AG09309 (cell line): Measurements from ENCODE around the gene COL17A1.

Experiments used
- DNase-seq: peaks from one replicate; pipeline ENCODE4 v3.0.0-alpha.2; 2010; ENCODE audit warnings: low read depth
- H3K4me3 ChIP-seq: 2 replicates; pipeline ENCODE4 v1.5.1; 2011; ENCODE audit warnings: mild to moderate bottlenecking, low read depth, low read length, moderate library complexity; ENCODE audit not compliant: control insufficient read depth
- CTCF ChIP-seq: IDR thresholded peaks from 2 replicates; pipeline ENCODE4 v1.5.1; 2011; ENCODE audit warnings: mild to moderate bottlenecking, low read depth, low read length, inconsistent platforms; ENCODE audit not compliant: insufficient read depth, control insufficient read depth; ENCODE audit errors: missing control alignments

COL17A1 gene

GRCh38 chr10:104036518-104037260, 49.0 kb downstream of the COL17A1 start:
- H3K4me3 ChIP-seq: no peak overlapping the region
- no peak for TF ChIP-seq CTCF
- no peak for DNase-seq

DNA sequence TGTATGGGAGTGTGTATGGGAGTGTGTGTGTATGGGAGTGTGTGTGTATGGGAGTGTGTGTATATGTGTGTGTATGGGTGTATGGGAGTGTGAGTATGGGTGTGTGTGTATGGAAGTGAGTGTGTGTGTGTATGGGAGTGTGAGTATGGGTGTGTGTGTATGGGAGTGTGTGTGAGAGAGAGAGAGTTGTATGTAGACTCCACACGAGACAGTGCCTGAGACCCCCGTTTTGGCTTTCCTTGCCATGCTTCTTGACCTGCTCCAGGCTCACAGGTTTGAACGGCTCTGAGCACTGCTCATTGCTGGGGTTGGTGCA, 49.7 kb downstream of the COL17A1 start:
- no peak overlapping the region for H3K4me3 ChIP-seq
- DNase-seq: no peak
- no peak for TF ChIP-seq CTCF

DNA sequence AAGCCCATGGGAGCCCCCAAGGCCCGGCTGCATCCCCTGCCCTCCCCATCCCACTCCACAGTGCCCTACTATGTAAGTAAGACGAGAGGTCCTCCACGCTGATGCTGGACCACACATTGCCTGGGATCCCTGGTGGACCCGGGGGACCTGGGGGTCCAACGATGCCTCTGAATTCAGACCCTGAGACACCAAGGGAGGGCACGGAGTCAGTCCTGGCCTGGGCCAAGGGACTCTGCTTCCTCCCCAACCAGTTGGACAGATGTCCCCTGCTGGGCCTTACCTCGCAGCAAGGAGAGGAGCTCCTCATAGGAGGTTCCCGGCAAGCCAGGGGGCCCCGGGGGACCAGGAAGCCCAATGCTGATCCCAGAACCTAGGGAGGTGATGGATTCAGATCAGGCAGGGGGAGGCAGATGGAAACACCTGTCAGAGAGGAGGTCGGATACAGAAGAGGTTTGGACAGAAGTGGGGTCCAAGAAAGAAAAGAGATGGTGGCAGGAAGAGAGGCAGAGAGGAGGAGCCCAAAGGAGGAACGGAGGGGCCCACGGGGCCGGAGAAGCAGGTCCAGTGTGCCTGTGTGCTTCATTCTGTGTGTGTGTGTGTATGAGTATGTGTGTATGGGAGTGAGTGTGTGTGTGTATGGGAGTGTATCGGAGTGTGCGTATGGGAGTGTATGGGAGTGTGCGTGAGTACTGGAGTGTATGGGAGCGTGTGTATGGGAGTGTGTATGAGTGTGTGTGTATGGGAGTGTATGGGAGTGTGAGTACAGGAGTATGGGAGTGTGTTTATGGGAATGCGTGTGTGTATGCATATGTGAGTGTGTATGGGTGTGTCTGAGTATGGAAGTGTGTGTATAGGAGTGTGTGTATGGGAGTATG, 50.2 kb downstream of the COL17A1 start:
- H3K4me3 ChIP-seq: no peak overlapping the region
- no peak for DNase-seq
- no peak for TF ChIP-seq CTCF

- H3K4me3 ChIP-seq: no peak overlapping the region
- TF ChIP-seq CTCF: no peak
- no peak for DNase-seq
Measured at GRCh38 chr10:104034401-104035193, 51.1 kb downstream of the COL17A1 start.

DNA sequence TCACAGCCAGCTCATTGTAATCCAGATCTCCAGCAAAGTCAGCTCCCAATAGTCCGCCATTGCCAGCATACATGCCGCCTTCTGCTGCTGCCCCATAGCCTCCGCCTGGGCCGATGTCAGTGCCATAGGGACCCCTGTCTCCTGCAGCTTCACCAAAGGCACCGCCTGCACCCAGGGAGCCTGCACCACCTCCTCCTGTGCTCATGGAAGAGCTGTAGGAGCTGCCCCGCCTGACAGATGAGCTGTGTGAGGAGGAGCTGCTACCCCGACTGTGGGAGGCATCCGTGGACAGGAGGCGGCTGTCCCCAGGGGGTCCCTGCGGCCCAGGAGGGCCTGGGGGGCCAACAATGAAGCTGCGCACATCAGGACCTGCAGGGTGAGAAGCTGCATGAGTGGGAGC, 51.7 kb downstream of the COL17A1 start:
- no peak for DNase-seq
- TF ChIP-seq CTCF: no peak

DNA sequence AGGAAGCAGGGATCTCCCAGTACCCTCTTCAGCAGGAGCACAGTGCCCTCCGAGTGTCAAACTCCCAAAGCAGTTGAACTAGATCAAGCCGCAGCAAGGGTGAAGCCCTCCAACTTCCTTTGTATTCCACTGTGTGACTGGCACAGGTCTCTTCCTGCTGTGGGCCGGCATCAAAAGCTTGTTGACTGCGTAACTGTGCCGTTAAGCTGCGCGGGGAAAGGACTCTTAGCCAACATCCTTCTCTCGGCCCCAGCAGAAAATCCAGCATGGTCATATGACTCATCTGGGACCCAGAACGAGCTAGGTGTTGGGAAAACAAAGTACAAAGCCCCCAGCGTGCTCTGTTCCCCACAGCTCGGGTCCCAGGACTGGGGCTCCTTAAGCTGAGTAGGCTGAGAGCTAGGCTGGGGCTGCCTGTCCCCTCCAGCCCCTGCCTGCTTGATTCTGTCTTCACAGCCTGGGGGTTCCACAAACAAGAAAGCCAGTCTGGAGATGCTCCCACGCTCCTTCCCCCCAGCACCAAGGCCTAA, 52.2 kb downstream of the COL17A1 start:
- no peak for DNase-seq
- no peak for TF ChIP-seq CTCF
- no peak overlapping the region for H3K4me3 ChIP-seq

More for the DNA sequence above, 51.7 kb downstream of the COL17A1 start:
- H3K4me3 ChIP-seq: no peak overlapping the region
